Activated B cell treated with CpG ODN at 0.5 μM for 24 hours (primary cell): ENCODE results near the gene NSA2. TPM values are rescaled to one million over a fixed set of nuclear protein-coding genes. Genes with fewer than 3 reads are reported as not detected.
"Not testable (repeated sequence)": the region's sequence is repeated elsewhere in the genome, so short reads cannot be mapped to it uniquely, and the experiment has no call there.

Experiments
- ATAC-seq: fragments of 200-7000 bp; cut with Tn5 transposase; one replicate; pipeline ENCODE4 v1.10.0; 2021; ENCODE audit warnings: low read depth, mild to moderate bottlenecking, moderate library complexity
- CTCF ChIA-PET: fragments of 350-600 bp; sonication (Branson Sonifier 250); formaldehyde crosslinking; loops from one replicate; lab custom pipeline; 2021; ENCODE audit warnings: antibody characterized with exemption; lab: Charles Lee
- POLR2A ChIA-PET: fragments of 350-600 bp; sonication (Branson Sonifier 250); formaldehyde crosslinking; loops from one replicate; lab custom pipeline; 2021; ENCODE audit warnings: antibody characterized with exemption; lab: Charles Lee
- DNase-seq: peaks from one replicate; pipeline ENCODE4 v3.0.0; 2022
- H3K27ac Mint-ChIP-seq: one replicate; pipeline ENCODE4 v1.8.0; 2020; ENCODE audit warnings: mixed read lengths
- H3K27me3 Mint-ChIP-seq: one replicate; pipeline ENCODE4 v1.8.0; 2021; ENCODE audit warnings: mixed read lengths
- H3K36me3 Mint-ChIP-seq: one replicate; pipeline ENCODE4 v1.8.0; 2021; ENCODE audit warnings: low read depth, mixed read lengths
- H3K4me1 Mint-ChIP-seq: one replicate; pipeline ENCODE4 v1.8.0; 2021; ENCODE audit warnings: mixed read lengths
- H3K4me3 Mint-ChIP-seq: one replicate; pipeline ENCODE4 v1.8.0; 2020; ENCODE audit warnings: mild to moderate bottlenecking, mixed read lengths
- H3K9me3 Mint-ChIP-seq: one replicate; pipeline ENCODE4 v1.8.0; 2020; ENCODE audit warnings: mixed read lengths
- CTCF ChIP-seq: fragments of 200-600 bp; IDR thresholded peaks from one replicate; pipeline ENCODE4 v1.8.0; 2022; ENCODE audit warnings: antibody characterized with exemption, mild to moderate bottlenecking
- intact Hi-C: fragments of 100-400 bp; cut with micrococcal nuclease; formaldehyde crosslinking; loops from one replicate; pipeline ENCODE4 v1.15.1; 2024
- total RNA-seq: library from RNA; stranded (reverse); gene quantifications from 2 replicates; pipeline ENCODE4 v1.2.3, GENCODE V29; 2022

Gene NSA2
- total RNA-seq, 1 donor from 2014 or later: 126 TPM

GRCh38 chr5:74786851-74787250, 19.8 kb downstream of the NSA2 start:
- Mint-ChIP-seq H3K4me1 (no peaks in the 10 kb centered on the region), H3K9me3 (no peaks in the 10 kb centered on the region), H3K27ac (no peak overlapping the region), H3K4me3 (no peak overlapping the region), H3K36me3 (peaks cover 20% of the 10 kb centered on the region), H3K27me3 (no peaks in the 10 kb centered on the region)
- ChIA-PET CTCF (no interaction called here), POLR2A (no interaction called here)
- no peak for ATAC-seq
- TF ChIP-seq CTCF: no peak
- intact Hi-C loops: no loop called here
- DNase-seq: no peak

- no peaks in the 10 kb centered on the region for H3K4me1 Mint-ChIP-seq
- TF ChIP-seq CTCF: no peak
- DNase-seq (no peak), ATAC-seq (no peak)
- peaks cover 23% of the 10 kb centered on the region for H3K36me3 Mint-ChIP-seq
- no peaks in the 10 kb centered on the region for H3K9me3 Mint-ChIP-seq
- H3K4me3 Mint-ChIP-seq: no peak overlapping the region
- H3K27ac Mint-ChIP-seq: no peak overlapping the region
- CTCF ChIA-PET: no interaction called here
- intact Hi-C loops: no loop called here
- POLR2A ChIA-PET: no interaction called here
- H3K27me3 Mint-ChIP-seq: no peaks in the 10 kb centered on the region
Observed at GRCh38 chr5:74787424-74787823, 20.4 kb downstream of the NSA2 start.

GRCh38 chr5:74791669-74792068, 24.6 kb downstream of the NSA2 start:
- H3K9me3 Mint-ChIP-seq, DNase-seq, ATAC-seq, H3K27me3 Mint-ChIP-seq, H3K4me1 Mint-ChIP-seq, intact Hi-C loops, POLR2A ChIA-PET, H3K4me3 Mint-ChIP-seq, H3K27ac Mint-ChIP-seq, CTCF ChIA-PET: not testable (repeated sequence)
- peaks cover 37% of the 10 kb centered on the region for H3K36me3 Mint-ChIP-seq

GRCh38 chr5:74798977-74799911, 32.2 kb downstream of the NSA2 start:
- H3K27ac Mint-ChIP-seq: no peak overlapping the region
- H3K4me3 Mint-ChIP-seq: no peak overlapping the region

GRCh38 chr5:74801197-74801596, 34.1 kb downstream of the NSA2 start:
- no peak overlapping the region for H3K27ac Mint-ChIP-seq
- intact Hi-C loops: no loop called here
- POLR2A ChIA-PET: no interaction called here
- no peak for TF ChIP-seq CTCF
- CTCF ChIA-PET: no interaction called here
- no peak for ATAC-seq
- H3K4me1 Mint-ChIP-seq: no peaks in the 10 kb centered on the region
- H3K9me3 Mint-ChIP-seq: no peaks in the 10 kb centered on the region
- DNase-seq: no peak
- H3K4me3 Mint-ChIP-seq: no peak overlapping the region
- peaks cover 17% of the 10 kb centered on the region for H3K36me3 Mint-ChIP-seq
- peaks cover 2% of the 10 kb centered on the region for H3K27me3 Mint-ChIP-seq

More at GRCh38 chr5:74798977-74799911, 32.2 kb downstream of the NSA2 start:
- no peak for ATAC-seq
- no peaks in the 10 kb centered on the region for H3K4me1 Mint-ChIP-seq
- H3K27me3 Mint-ChIP-seq: peaks cover 2% of the 10 kb centered on the region
- DNase-seq: no peak
- no peak for TF ChIP-seq CTCF
- peaks cover 22% of the 10 kb centered on the region for H3K36me3 Mint-ChIP-seq
- H3K9me3 Mint-ChIP-seq: no peaks in the 10 kb centered on the region
- intact Hi-C loops: no loop called here
- CTCF ChIA-PET: no interaction called here
- POLR2A ChIA-PET: no interaction called here
